CD4-positive, alpha-beta T cell treated with Interferon gamma for 1 hour (primary cell): Measurements from ENCODE around the gene MAP2K7.
"Not testable (repeated sequence)": the region's sequence is repeated elsewhere in the genome, so short reads cannot be mapped to it uniquely, and the experiment has no call there.

Experiments
- DNase-seq: peaks from one replicate; pipeline ENCODE4 v3.0.0-alpha.2; 2020

The MAP2K7 gene

GRCh38 chr19:7932276-7932929, 28.7 kb downstream of the MAP2K7 start:
- no peak for DNase-seq

- no peak for DNase-seq
Observed at GRCh38 chr19:7932930-7933300, 29.2 kb downstream of the MAP2K7 start.

- DNase-seq = no peak
Observed at GRCh38 chr19:7933411-7933810, 29.7 kb downstream of the MAP2K7 start.

- no peak for DNase-seq
Observed at GRCh38 chr19:7933828-7934725, 30.4 kb downstream of the MAP2K7 start.

GRCh38 chr19:7934766-7935165, 31.1 kb downstream of the MAP2K7 start:
- no peak for DNase-seq

GRCh38 chr19:7940841-7941240, 37.2 kb downstream of the MAP2K7 start:
- no peak for DNase-seq

GRCh38 chr19:7941895-7942596, 38.4 kb downstream of the MAP2K7 start:
- no peak for DNase-seq

GRCh38 chr19:7942981-7943443, 39.3 kb downstream of the MAP2K7 start:
- peak; percentile 16 for DNase-seq

- peak; percentile 99 for DNase-seq
Observed at GRCh38 chr19:7943444-7944176, 39.9 kb downstream of the MAP2K7 start, which contains the start of gene TIMM44. Gene TIMM44 (minus strand): TSS chr19:7943666. CDS start chr19:7943651, 15 bp downstream.

- peak; percentile 84 for DNase-seq
Observed at GRCh38 chr19:7944177-7944761, 40.6 kb downstream of the MAP2K7 start.

- no peak for DNase-seq
Observed at GRCh38 chr19:7947939-7948338, 44.3 kb downstream of the MAP2K7 start.

- no peak for DNase-seq
Observed at GRCh38 chr19:7953060-7953459, 49.4 kb downstream of the MAP2K7 start.

GRCh38 chr19:7953576-7953975, 49.9 kb downstream of the MAP2K7 start:
- DNase-seq = no peak

GRCh38 chr19:7955696-7956095, 52.0 kb downstream of the MAP2K7 start:
- DNase-seq = no peak

- DNase-seq = no peak
Observed at GRCh38 chr19:7959211-7959610, 55.5 kb downstream of the MAP2K7 start.

GRCh38 chr19:7961082-7961481, 57.4 kb downstream of the MAP2K7 start:
- not testable (repeated sequence) for DNase-seq

GRCh38 chr19:7961920-7962626, 58.4 kb downstream of the MAP2K7 start:
- no peak for DNase-seq

GRCh38 chr19:7962644-7963268, 59.1 kb downstream of the MAP2K7 start:
- DNase-seq = no peak

GRCh38 chr19:7963566-7963965, 59.9 kb downstream of the MAP2K7 start:
- no peak for DNase-seq
